Loucy (cell line): ENCODE data around the gene CES5A.

Experiments
- EZH2phosphoT487 ChIP-seq: fragments of 200-600 bp; IDR thresholded peaks from 2 replicates; pipeline ENCODE4 v1.6.1; 2018; ENCODE audit warnings: antibody characterized with exemption, mild to moderate bottlenecking, moderate library complexity, borderline replicate concordance
- TF ChIP-seq, protein P1 (sequence below): fragments of 200-600 bp; sonication (generic); conservative IDR thresholded peaks from 2 replicates; pipeline ENCODE4 v1.5.1; 2014; ENCODE audit warnings: mild to moderate bottlenecking, antibody characterized with exemption, low read length

- TF ChIP-seq, protein P1, sequence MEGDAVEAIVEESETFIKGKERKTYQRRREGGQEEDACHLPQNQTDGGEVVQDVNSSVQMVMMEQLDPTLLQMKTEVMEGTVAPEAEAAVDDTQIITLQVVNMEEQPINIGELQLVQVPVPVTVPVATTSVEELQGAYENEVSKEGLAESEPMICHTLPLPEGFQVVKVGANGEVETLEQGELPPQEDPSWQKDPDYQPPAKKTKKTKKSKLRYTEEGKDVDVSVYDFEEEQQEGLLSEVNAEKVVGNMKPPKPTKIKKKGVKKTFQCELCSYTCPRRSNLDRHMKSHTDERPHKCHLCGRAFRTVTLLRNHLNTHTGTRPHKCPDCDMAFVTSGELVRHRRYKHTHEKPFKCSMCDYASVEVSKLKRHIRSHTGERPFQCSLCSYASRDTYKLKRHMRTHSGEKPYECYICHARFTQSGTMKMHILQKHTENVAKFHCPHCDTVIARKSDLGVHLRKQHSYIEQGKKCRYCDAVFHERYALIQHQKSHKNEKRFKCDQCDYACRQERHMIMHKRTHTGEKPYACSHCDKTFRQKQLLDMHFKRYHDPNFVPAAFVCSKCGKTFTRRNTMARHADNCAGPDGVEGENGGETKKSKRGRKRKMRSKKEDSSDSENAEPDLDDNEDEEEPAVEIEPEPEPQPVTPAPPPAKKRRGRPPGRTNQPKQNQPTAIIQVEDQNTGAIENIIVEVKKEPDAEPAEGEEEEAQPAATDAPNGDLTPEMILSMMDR, result no peak
- no peak for TF ChIP-seq EZH2phosphoT487
Observed at GRCh38 chr16:55820615-55821014, 54.6 kb downstream of the CES5A start.
